Measurements from ENCODE around the gene CD244.

CD244 gene

DNA sequence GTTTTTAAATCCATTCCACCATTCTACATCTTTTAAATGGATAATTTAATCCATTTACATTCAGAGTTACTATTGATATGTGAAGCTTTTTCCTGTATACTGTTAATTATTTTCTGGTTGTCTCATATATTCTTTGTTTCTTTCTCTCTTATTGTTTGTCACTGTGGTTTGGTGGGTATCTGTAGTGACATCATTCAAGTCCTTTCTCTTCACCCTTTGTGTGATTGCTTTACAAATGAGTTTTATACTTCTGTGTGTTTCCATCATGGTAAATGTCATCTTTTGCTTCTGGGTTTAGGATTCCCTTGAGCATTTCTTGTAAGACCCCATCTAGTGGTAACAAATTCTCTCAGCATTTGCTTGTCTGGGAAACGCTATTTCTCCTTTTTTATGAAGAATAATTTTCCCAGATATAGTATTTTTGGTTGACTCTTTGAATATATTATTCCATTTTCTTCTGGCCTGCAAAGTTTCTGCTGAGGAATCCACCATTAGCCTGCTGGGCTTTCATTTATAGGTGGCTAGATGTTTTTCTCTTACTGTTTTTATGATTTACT, 56.5 kb downstream of the CD244 start:
- Histone ChIP-seq H3K9ac (ENCODE audit: low read depth in 1 of 2, low read length in 2 of 2) (no peak overlapping the region), H3K27me3 (ENCODE audit: control insufficient read depth in 1 of 2, insufficient read depth in 2 of 2, low read length in 2 of 2) (no peaks in the 10 kb centered on the region), H3K27ac (ENCODE audit: low read depth, low read length) (no peak overlapping the region), H3K4me3 (ENCODE audit: low read depth in 1 of 2, low read length in 2 of 2) (no peak overlapping the region), H3K9me3 (ENCODE audit: control insufficient read depth in 1 of 2, low read length in 2 of 2) (peaks cover 0 to 3% of the 10 kb centered on the region in 2 donors), H3K4me1 (ENCODE audit: control insufficient read depth in 1 of 2, insufficient read depth in 2 of 2, low read length in 2 of 2) (no peaks in the 10 kb centered on the region), H3K36me3 (ENCODE audit: control insufficient read depth in 1 of 2, insufficient read depth in 2 of 2, low read length in 2 of 2) (no peaks in the 10 kb centered on the region)

DNA sequence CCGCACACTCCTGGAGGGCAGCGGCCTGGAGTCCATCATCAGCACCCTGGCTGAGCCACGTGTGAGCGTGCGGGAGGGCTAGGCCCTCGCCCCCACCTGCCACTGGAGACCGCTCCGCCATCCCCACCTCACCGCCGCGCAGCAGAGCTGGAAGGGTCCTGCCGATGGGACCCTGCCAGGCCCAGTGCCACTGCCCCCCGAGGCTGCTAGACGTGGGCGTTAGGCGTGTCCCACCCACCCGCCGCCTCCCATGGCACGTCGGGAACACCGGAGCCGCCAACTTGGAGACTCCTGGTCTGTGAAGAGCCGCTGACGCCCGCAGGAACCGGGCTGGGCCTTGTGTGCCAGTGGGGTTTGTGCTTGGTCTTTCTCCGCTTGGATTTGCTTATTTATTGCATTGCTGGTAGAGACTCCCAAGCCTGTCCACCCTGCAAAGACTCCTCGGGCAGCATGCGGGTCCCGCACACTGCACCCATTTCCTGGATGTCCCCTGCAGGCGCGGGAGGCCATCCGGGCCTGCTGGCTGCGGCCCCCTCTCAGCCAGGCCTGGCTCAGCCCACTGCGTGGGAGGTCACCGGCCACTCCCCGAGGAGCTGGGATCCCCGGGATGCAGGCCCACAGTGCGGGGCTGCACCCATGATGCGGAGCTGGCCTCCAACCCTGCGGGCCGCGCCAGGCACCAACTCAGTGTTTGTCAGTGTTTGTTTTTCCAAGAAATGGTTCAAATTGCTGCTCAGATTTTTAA, 60.7 kb downstream of the CD244 start:
- no peak overlapping the region for H3K27ac ChIP-seq (ENCODE audit: low read depth, low read length)
- no peak overlapping the region for H3K4me3 ChIP-seq (ENCODE audit: low read depth in 1 of 2, low read length in 2 of 2)
- no peaks in the 10 kb centered on the region for H3K27me3 ChIP-seq (ENCODE audit: control insufficient read depth in 1 of 2, insufficient read depth in 2 of 2, low read length in 2 of 2)
- peaks cover 0 to 7% of the 10 kb centered on the region in 2 donors for H3K4me1 ChIP-seq (ENCODE audit: control insufficient read depth in 1 of 2, insufficient read depth in 2 of 2, low read length in 2 of 2)
- no peaks in the 10 kb centered on the region for H3K36me3 ChIP-seq (ENCODE audit: control insufficient read depth in 1 of 2, insufficient read depth in 2 of 2, low read length in 2 of 2)
- no peak overlapping the region for H3K9ac ChIP-seq (ENCODE audit: low read depth in 1 of 2, low read length in 2 of 2)
- H3K9me3 ChIP-seq (ENCODE audit: control insufficient read depth in 1 of 2, low read length in 2 of 2) = peaks cover 0 to under 1% of the 10 kb centered on the region in 2 donors

DNA sequence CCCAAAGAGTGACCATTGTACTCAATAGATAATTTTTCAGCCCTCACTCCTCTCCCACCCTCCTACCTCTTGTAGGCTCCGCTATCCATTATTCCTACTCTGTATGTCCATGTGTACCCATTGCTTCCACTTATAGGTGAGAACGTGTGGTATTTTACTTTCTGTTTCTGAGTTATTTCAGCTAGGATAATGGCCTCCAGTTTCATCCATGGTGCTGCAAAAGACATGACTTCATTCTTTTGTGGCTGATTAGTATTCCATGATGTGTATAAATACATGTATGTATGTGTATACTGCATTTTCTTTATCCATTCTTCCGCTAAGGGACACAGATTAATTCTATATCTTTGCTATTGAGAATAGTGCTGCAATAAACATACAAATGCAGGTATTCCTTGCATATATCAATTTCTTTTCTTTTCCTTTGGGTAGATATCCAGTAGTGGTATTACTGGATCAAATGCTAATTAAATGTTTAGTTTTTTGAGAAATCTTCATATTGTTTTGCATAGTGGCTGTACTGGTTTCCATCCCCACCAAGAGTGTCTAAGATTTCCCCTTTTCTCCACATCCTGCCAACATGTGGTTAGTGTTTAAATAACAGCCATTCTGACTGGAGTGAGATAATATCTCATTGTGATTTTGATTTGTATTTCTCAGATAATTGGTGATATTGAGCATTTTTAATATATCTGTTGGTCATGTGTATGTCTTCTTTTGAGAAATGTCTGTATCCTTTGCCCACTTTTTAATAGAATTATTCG, 61.9 kb downstream of the CD244 start:
- Histone ChIP-seq H3K27me3 (ENCODE audit: control insufficient read depth in 1 of 2, insufficient read depth in 2 of 2, low read length in 2 of 2) (no peaks in the 10 kb centered on the region), H3K9ac (ENCODE audit: low read depth in 1 of 2, low read length in 2 of 2) (no peak overlapping the region), H3K4me3 (ENCODE audit: low read depth in 1 of 2, low read length in 2 of 2) (peak overlapping the region in 1 of 2 donors; percentile 40), H3K9me3 (ENCODE audit: control insufficient read depth in 1 of 2, low read length in 2 of 2) (no peaks in the 10 kb centered on the region), H3K27ac (ENCODE audit: low read depth, low read length) (no peak overlapping the region), H3K36me3 (ENCODE audit: control insufficient read depth in 1 of 2, insufficient read depth in 2 of 2, low read length in 2 of 2) (no peaks in the 10 kb centered on the region), H3K4me1 (ENCODE audit: control insufficient read depth in 1 of 2, insufficient read depth in 2 of 2, low read length in 2 of 2) (peaks cover 0 to 7% of the 10 kb centered on the region in 2 donors)

DNA sequence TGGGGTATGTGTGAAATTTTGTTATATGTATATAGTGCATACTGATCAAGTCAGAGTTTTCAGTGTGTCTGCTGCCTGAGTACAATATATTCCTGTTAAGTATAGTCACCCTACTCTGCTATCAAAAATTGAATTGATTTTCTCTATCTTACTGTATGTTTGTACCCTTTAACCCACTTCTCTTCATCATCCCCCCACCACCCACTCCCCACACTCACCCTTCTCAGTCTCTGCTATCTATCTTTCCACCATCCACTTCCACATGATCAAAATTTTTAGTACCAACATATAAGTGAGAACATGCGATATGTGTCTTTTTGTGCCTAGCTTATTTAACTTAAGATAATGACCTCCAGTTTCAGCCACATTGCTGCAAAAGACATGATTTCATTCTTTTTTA, 62.5 kb downstream of the CD244 start:
- no peaks in the 10 kb centered on the region for H3K27me3 ChIP-seq (ENCODE audit: control insufficient read depth in 1 of 2, insufficient read depth in 2 of 2, low read length in 2 of 2)
- H3K27ac ChIP-seq (ENCODE audit: low read depth, low read length) = no peak overlapping the region
- peaks cover 0 to 11% of the 10 kb centered on the region in 2 donors for H3K4me1 ChIP-seq (ENCODE audit: control insufficient read depth in 1 of 2, insufficient read depth in 2 of 2, low read length in 2 of 2)
- no peaks in the 10 kb centered on the region for H3K36me3 ChIP-seq (ENCODE audit: control insufficient read depth in 1 of 2, insufficient read depth in 2 of 2, low read length in 2 of 2)
- H3K9ac ChIP-seq (ENCODE audit: low read depth in 1 of 2, low read length in 2 of 2) = no peak overlapping the region
- no peaks in the 10 kb centered on the region for H3K9me3 ChIP-seq (ENCODE audit: control insufficient read depth in 1 of 2, low read length in 2 of 2)
- peak overlapping the region in 1 of 2 donors; percentile 40 for H3K4me3 ChIP-seq (ENCODE audit: low read depth in 1 of 2, low read length in 2 of 2)

DNA sequence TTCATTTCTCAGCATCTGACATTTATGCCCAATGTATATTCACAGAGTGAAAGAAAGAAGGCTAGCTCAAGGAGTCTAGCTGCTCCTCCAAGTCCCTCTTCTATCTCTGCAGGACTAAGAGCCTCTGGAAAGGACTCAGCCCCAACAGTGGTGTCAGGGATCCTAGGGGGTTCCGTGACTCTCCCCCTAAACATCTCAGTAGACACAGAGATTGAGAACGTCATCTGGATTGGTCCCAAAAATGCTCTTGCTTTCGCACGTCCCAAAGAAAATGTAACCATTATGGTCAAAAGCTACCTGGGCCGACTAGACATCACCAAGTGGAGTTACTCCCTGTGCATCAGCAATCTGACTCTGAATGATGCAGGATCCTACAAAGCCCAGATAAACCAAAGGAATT, 63.0 kb downstream of the CD244 start:
- H3K4me3 ChIP-seq (ENCODE audit: low read depth in 1 of 2, low read length in 2 of 2) = no peak overlapping the region
- no peaks in the 10 kb centered on the region for H3K9me3 ChIP-seq (ENCODE audit: control insufficient read depth in 1 of 2, low read length in 2 of 2)
- no peaks in the 10 kb centered on the region for H3K27me3 ChIP-seq (ENCODE audit: control insufficient read depth in 1 of 2, insufficient read depth in 2 of 2, low read length in 2 of 2)
- no peak overlapping the region for H3K9ac ChIP-seq (ENCODE audit: low read depth in 1 of 2, low read length in 2 of 2)
- peaks cover 0 to 11% of the 10 kb centered on the region in 2 donors for H3K4me1 ChIP-seq (ENCODE audit: control insufficient read depth in 1 of 2, insufficient read depth in 2 of 2, low read length in 2 of 2)
- H3K27ac ChIP-seq (ENCODE audit: low read depth, low read length) = no peak overlapping the region
- H3K36me3 ChIP-seq (ENCODE audit: control insufficient read depth in 1 of 2, insufficient read depth in 2 of 2, low read length in 2 of 2) = no peaks in the 10 kb centered on the region

DNA sequence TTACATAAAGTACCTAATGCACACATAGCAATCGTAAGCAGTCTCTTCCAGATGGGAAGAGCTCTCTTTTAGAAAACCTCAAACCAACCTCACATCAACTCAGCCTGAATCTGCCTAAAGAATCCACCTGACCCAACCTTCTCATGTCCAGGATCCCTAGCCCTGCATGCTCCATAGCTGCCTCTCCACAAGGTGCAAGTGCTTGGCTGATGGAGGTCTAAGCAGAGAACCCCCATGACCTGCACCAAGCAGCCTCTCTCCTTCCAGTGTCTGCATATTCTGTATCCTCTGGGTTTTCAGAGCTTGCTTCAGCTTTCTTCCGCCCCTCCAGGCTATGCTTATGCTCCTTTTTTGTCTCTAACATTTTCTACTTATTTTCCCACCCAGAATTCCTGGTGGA, 64.2 kb downstream of the CD244 start:
- Histone ChIP-seq H3K4me3 (ENCODE audit: low read depth in 1 of 2, low read length in 2 of 2) (peak overlapping the region in 1 of 2 donors; percentile 6), H3K36me3 (ENCODE audit: control insufficient read depth in 1 of 2, insufficient read depth in 2 of 2, low read length in 2 of 2) (no peaks in the 10 kb centered on the region)

DNA sequence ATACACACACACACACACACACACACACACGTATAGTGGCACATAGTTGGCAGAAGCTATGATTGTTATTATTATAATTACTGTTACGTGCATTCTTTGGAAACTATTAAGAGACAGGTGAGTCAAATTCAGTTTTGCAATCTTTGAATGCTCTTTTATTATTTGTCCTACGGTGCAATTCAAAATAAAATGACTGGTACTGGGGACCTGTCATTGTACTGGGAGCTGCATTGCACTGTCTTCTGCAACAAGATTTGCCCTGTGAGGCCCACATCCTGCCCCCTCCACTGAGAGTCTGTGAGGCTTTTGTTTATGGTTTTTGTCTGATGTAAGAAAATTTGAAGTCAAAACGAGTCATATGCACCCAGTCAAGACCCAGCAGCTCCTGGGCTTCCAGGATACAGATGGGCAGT, 64.8 kb downstream of the CD244 start:
- Histone ChIP-seq H3K4me3 (ENCODE audit: low read depth in 1 of 2, low read length in 2 of 2) (peak overlapping the region in 1 of 2 donors; percentile 6), H3K27me3 (ENCODE audit: control insufficient read depth in 1 of 2, insufficient read depth in 2 of 2, low read length in 2 of 2) (no peaks in the 10 kb centered on the region), H3K9ac (ENCODE audit: low read depth in 1 of 2, low read length in 2 of 2) (no peak overlapping the region), H3K27ac (ENCODE audit: low read depth, low read length) (no peak overlapping the region), H3K4me1 (ENCODE audit: control insufficient read depth in 1 of 2, insufficient read depth in 2 of 2, low read length in 2 of 2) (peaks cover 0 to 11% of the 10 kb centered on the region in 2 donors), H3K9me3 (ENCODE audit: control insufficient read depth in 1 of 2, low read length in 2 of 2) (no peaks in the 10 kb centered on the region), H3K36me3 (ENCODE audit: control insufficient read depth in 1 of 2, insufficient read depth in 2 of 2, low read length in 2 of 2) (no peaks in the 10 kb centered on the region)

More for the DNA sequence above, 64.2 kb downstream of the CD244 start:
- Histone ChIP-seq H3K27me3 (ENCODE audit: control insufficient read depth in 1 of 2, insufficient read depth in 2 of 2, low read length in 2 of 2) (no peaks in the 10 kb centered on the region), H3K27ac (ENCODE audit: low read depth, low read length) (no peak overlapping the region), H3K9ac (ENCODE audit: low read depth in 1 of 2, low read length in 2 of 2) (no peak overlapping the region), H3K9me3 (ENCODE audit: control insufficient read depth in 1 of 2, low read length in 2 of 2) (no peaks in the 10 kb centered on the region), H3K4me1 (ENCODE audit: control insufficient read depth in 1 of 2, insufficient read depth in 2 of 2, low read length in 2 of 2) (peaks cover 0 to 11% of the 10 kb centered on the region in 2 donors)

DNA sequence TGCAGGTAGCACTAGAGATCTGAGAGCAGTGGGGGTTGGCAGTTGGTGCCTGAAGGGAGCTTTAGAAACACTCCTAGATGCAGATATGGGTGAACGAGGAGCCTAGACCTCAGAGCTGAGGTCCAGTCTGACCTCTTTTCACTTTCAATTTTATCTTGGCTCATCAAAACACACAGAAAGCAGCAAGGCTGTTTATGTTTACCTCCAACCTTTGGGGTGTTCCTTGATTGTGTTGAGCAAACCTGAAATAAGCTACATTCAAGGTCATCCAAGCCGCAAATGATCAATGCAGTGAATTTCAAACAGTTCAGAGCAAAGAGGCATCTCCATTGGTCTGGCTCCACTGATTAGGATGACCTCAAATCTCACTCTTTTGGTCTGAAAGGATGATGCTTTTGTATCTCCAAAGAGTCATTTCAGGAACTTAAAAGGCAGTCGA, 65.4 kb downstream of the CD244 start:
- H3K4me1 ChIP-seq (ENCODE audit: control insufficient read depth in 1 of 2, insufficient read depth in 2 of 2, low read length in 2 of 2) = peaks cover 0 to 11% of the 10 kb centered on the region in 2 donors
- H3K9ac ChIP-seq (ENCODE audit: low read depth in 1 of 2, low read length in 2 of 2) = peak overlapping the region; percentile 12 to 29
- no peaks in the 10 kb centered on the region for H3K9me3 ChIP-seq (ENCODE audit: control insufficient read depth in 1 of 2, low read length in 2 of 2)
- no peaks in the 10 kb centered on the region for H3K36me3 ChIP-seq (ENCODE audit: control insufficient read depth in 1 of 2, insufficient read depth in 2 of 2, low read length in 2 of 2)
- H3K27me3 ChIP-seq (ENCODE audit: control insufficient read depth in 1 of 2, insufficient read depth in 2 of 2, low read length in 2 of 2) = no peaks in the 10 kb centered on the region
- no peak overlapping the region for H3K27ac ChIP-seq (ENCODE audit: low read depth, low read length)
- H3K4me3 ChIP-seq (ENCODE audit: low read depth in 1 of 2, low read length in 2 of 2) = peak overlapping the region; percentile 11 to 37

DNA sequence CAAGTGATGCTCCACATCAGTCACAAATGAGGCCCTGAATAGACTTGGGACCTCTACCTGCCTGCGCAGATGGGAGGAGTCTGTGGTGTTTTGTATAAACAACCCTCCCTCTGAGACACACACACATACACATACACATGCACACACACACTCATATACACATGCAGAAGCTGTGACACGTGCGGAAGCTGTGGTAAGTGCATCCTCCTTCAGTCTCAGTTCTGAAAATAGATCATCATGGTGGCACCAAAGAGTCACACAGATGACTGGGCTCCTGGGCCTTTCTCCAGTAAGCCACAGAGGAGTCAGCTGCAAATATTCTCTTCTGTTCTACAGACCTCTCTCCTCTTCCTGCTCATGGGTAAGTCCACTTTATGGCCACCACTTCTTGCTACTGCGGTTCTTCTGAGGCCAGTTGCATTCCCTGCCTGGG, 66.7 kb downstream of the CD244 start, which contains the start of gene LY9:
TSS of gene LY9 (plus strand) at position 224 of the 433 bp plus-strand sequence. CDS start at position 238, 14 bp downstream.
- H3K27ac ChIP-seq (ENCODE audit: low read depth, low read length) = no peak within 1 kb of the TSS
- no peaks in the 10 kb centered on the region for H3K27me3 ChIP-seq (ENCODE audit: control insufficient read depth in 1 of 2, insufficient read depth in 2 of 2, low read length in 2 of 2)
- no peaks in the 10 kb centered on the region for H3K9me3 ChIP-seq (ENCODE audit: control insufficient read depth in 1 of 2, low read length in 2 of 2)
- peaks cover 0 to 11% of the 10 kb centered on the region in 2 donors for H3K4me1 ChIP-seq (ENCODE audit: control insufficient read depth in 1 of 2, insufficient read depth in 2 of 2, low read length in 2 of 2)
- no peaks in the 10 kb centered on the region for H3K36me3 ChIP-seq (ENCODE audit: control insufficient read depth in 1 of 2, insufficient read depth in 2 of 2, low read length in 2 of 2)
- peak within 1 kb of the TSS; percentile 12 to 29 for H3K9ac ChIP-seq (ENCODE audit: low read depth in 1 of 2, low read length in 2 of 2)
- H3K4me3 ChIP-seq (ENCODE audit: low read depth in 1 of 2, low read length in 2 of 2) = peak within 1 kb of the TSS; percentile 11 to 48

DNA sequence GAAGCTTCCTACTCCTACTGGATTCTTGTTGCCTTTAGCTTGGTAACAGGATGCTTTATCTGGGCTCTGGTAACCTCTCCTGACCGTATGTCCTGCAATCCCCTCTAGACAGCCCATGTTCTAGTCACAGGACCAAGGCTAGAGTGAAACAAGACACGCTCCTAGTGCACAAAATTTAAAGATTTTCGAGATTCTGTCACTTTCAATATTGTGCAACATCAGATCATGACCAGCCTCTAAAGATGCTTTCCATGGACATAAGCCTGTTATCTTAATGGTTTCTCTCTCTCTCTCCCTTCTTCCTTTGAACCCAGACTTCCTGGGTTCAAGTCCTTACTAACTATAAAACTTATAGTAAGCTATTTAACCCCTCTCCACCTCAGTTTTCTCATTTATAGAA, 68.3 kb downstream of the CD244 start:
- Histone ChIP-seq H3K9me3 (ENCODE audit: control insufficient read depth in 1 of 2, low read length in 2 of 2) (no peaks in the 10 kb centered on the region), H3K9ac (ENCODE audit: low read depth in 1 of 2, low read length in 2 of 2) (no peak overlapping the region), H3K27me3 (ENCODE audit: control insufficient read depth in 1 of 2, insufficient read depth in 2 of 2, low read length in 2 of 2) (no peaks in the 10 kb centered on the region), H3K27ac (ENCODE audit: low read depth, low read length) (no peak overlapping the region), H3K4me3 (ENCODE audit: low read depth in 1 of 2, low read length in 2 of 2) (no peak overlapping the region), H3K4me1 (ENCODE audit: control insufficient read depth in 1 of 2, insufficient read depth in 2 of 2, low read length in 2 of 2) (peaks cover 6 to 14% of the 10 kb centered on the region in 2 donors), H3K36me3 (ENCODE audit: control insufficient read depth in 1 of 2, insufficient read depth in 2 of 2, low read length in 2 of 2) (no peaks in the 10 kb centered on the region)
